Measurements from ENCODE around the gene RGS3.

- no peak for TF ChIP-seq POLR2A (IDR thresholded peaks at IDR 0.05)
- TF ChIP-seq CTCF (IDR thresholded peaks at IDR 0.05), result no peak
Observed at GRCh38 chr9:113475031-113475430, 11.5 kb downstream of the RGS3 start.

Measured in thyroid gland (tissue), 4 donors.